ENCODE results near the gene SLC4A7. TPM values are rescaled to one million over a fixed set of nuclear protein-coding genes. Genes with fewer than 3 reads are reported as not detected.

Gene SLC4A7
- total RNA-seq, 1 experiment from 2014 or later: 28.1 TPM

DNA sequence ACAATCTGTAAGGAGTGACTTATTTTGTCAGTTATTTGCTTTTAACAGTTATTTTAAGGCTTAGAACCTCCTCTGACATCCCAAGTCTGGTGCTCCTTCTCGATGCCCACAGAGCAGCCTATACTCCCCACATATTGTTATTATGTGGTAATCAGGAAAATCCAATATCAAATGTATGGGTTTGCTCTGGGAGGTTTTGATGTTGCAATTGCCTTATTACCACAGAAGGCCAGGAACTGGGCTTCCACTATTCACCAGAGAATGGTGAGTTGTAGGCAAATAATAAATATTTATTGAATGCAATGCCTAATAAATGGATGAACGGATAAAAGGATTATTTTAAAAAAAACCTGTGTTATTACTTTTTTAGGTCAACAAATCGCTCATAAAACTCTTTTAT is 127.2 kb downstream of the SLC4A7 start:
- Histone ChIP-seq H3K4me1 (replicated peaks; ENCODE audit: insufficient read depth) (peaks cover 28% of the 10 kb centered on the region), H3K27me3 (ENCODE audit: insufficient read depth, low read depth) (no peaks in the 10 kb centered on the region), H3K4me3 (no peak overlapping the region), H3K79me2 (ENCODE audit: low read depth) (no peaks in the 10 kb centered on the region), H3K4me2 (no peak overlapping the region), H2AFZ (no peak overlapping the region), H3K27ac (no peak overlapping the region), H3K9me2 (ENCODE audit: insufficient read depth) (peaks cover 5% of the 10 kb centered on the region; the same call in 1 of the 2 replicates), H3K9me3 (ENCODE audit: insufficient read depth, low read depth) (no peaks in the 10 kb centered on the region), H3F3A (ENCODE audit: insufficient read depth, low read depth) (peaks cover 18% of the 10 kb centered on the region), H4K20me1 (ENCODE audit: insufficient read depth) (no peaks in the 10 kb centered on the region), H3K36me3 (ENCODE audit: low read depth) (no peaks in the 10 kb centered on the region)
- ChIA-PET CTCF (no interaction called here), POLR2A (ENCODE audit: unreplicated experiment) (no interaction called here)
- TF ChIP-seq, protein P1, sequence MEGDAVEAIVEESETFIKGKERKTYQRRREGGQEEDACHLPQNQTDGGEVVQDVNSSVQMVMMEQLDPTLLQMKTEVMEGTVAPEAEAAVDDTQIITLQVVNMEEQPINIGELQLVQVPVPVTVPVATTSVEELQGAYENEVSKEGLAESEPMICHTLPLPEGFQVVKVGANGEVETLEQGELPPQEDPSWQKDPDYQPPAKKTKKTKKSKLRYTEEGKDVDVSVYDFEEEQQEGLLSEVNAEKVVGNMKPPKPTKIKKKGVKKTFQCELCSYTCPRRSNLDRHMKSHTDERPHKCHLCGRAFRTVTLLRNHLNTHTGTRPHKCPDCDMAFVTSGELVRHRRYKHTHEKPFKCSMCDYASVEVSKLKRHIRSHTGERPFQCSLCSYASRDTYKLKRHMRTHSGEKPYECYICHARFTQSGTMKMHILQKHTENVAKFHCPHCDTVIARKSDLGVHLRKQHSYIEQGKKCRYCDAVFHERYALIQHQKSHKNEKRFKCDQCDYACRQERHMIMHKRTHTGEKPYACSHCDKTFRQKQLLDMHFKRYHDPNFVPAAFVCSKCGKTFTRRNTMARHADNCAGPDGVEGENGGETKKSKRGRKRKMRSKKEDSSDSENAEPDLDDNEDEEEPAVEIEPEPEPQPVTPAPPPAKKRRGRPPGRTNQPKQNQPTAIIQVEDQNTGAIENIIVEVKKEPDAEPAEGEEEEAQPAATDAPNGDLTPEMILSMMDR (conservative IDR thresholded peaks at IDR 0.05): no peak
- no peak for TF ChIP-seq EZH2 (IDR thresholded peaks at IDR 0.05; ENCODE audit: low read depth)
- BruUV-seq (replicated peaks): no TSS peak
- no peak for DNase-seq
- intact Hi-C loops (cut with micrococcal nuclease; ENCODE audit: unreplicated experiment): loop anchor here (1.0 to 5.0 kb wide), 2 partner anchors 45 to 324 kb away; no protein-coding TSS in a partner anchor

GRCh38 chr3:27354588-27355203 is 129.5 kb downstream of the SLC4A7 start:
- no peaks in the 10 kb centered on the region for H3K79me2 ChIP-seq (ENCODE audit: low read depth)
- ChIA-PET CTCF (interaction anchor here (0.6 kb wide), 1 partner anchor 367 kb away, joined by 5 read pairs; no protein-coding TSS in a partner anchor), POLR2A (ENCODE audit: unreplicated experiment) (interaction anchor here (0.7 kb wide), 1 partner anchor 95 kb away, joined by 4 read pairs; no protein-coding TSS in a partner anchor)
- no peak overlapping the region for H3K4me3 ChIP-seq
- no peaks in the 10 kb centered on the region for H3K27me3 ChIP-seq (ENCODE audit: insufficient read depth, low read depth)
- no peaks in the 10 kb centered on the region for H3K36me3 ChIP-seq (ENCODE audit: low read depth)
- H4K20me1 ChIP-seq (ENCODE audit: insufficient read depth): no peaks in the 10 kb centered on the region
- DNase-seq: no peak
- H3K9me2 ChIP-seq (ENCODE audit: insufficient read depth): no peaks in the 10 kb centered on the region
- BruUV-seq (replicated peaks): no TSS peak
- intact Hi-C loops (cut with micrococcal nuclease; ENCODE audit: unreplicated experiment): loop anchor here (5.0 kb wide), 1 partner anchor 42 kb away; no protein-coding TSS in a partner anchor
- TF ChIP-seq, protein P1 (conservative IDR thresholded peaks at IDR 0.05): no peak
- peaks cover 7% of the 10 kb centered on the region for H3K4me1 ChIP-seq (replicated peaks; ENCODE audit: insufficient read depth)
- peaks cover under 1% of the 10 kb centered on the region; the same call in 1 of the 2 replicates for H3F3A ChIP-seq (ENCODE audit: insufficient read depth, low read depth)
- H3K9me3 ChIP-seq (ENCODE audit: insufficient read depth, low read depth): no peaks in the 10 kb centered on the region
- H3K4me2 ChIP-seq: no peak overlapping the region
- no peak overlapping the region for H2AFZ ChIP-seq
- no peak overlapping the region for H3K27ac ChIP-seq

GRCh38 chr3:27354161-27354560 is 130.0 kb downstream of the SLC4A7 start:
- no peak overlapping the region for H3K4me2 ChIP-seq
- no peaks in the 10 kb centered on the region for H3K9me3 ChIP-seq (ENCODE audit: insufficient read depth, low read depth)
- no peaks in the 10 kb centered on the region for H3F3A ChIP-seq (ENCODE audit: insufficient read depth, low read depth)
- no TSS peak for BruUV-seq (replicated peaks)
- ChIA-PET CTCF (interaction anchor here (0.6 kb wide), 1 partner anchor 367 kb away, joined by 5 read pairs; no protein-coding TSS in a partner anchor), POLR2A (ENCODE audit: unreplicated experiment) (no interaction called here)
- H2AFZ ChIP-seq: no peak overlapping the region
- H3K36me3 ChIP-seq (ENCODE audit: low read depth): no peaks in the 10 kb centered on the region
- H3K27ac ChIP-seq: no peak overlapping the region
- H3K4me1 ChIP-seq (replicated peaks; ENCODE audit: insufficient read depth): 0 out of 2 replicates have a peak, but pooled peaks cover 1% of the 10 kb centered on the region
- DNase-seq: no peak
- no peak overlapping the region for H3K4me3 ChIP-seq
- H3K79me2 ChIP-seq (ENCODE audit: low read depth): no peaks in the 10 kb centered on the region
- no peaks in the 10 kb centered on the region for H3K9me2 ChIP-seq (ENCODE audit: insufficient read depth)
- intact Hi-C loops (cut with micrococcal nuclease; ENCODE audit: unreplicated experiment): no loop called here
- H4K20me1 ChIP-seq (ENCODE audit: insufficient read depth): no peaks in the 10 kb centered on the region
- TF ChIP-seq, protein P1 (conservative IDR thresholded peaks at IDR 0.05): no peak
- no peak for TF ChIP-seq EZH2 (IDR thresholded peaks at IDR 0.05; ENCODE audit: low read depth)
- H3K27me3 ChIP-seq (ENCODE audit: insufficient read depth, low read depth): no peaks in the 10 kb centered on the region

Data from PC-9 (cell line).